GM12875 (cell line): ENCODE data around the gene PUS3.
"Not testable (repeated sequence)": the region's sequence is repeated elsewhere in the genome, so short reads cannot be mapped to it uniquely, and the experiment has no call there.

Experiments used
- H3K4me3 ChIP-seq: one replicate; pipeline ENCODE4 v1.5.1; 2011; ENCODE audit warnings: low read depth, low read length, control low read depth
- CTCF ChIP-seq: IDR thresholded peaks from 2 replicates; pipeline ENCODE4 v1.5.1; 2011; ENCODE audit warnings: low read depth, mild to moderate bottlenecking, control low read depth, inconsistent platforms, low read length, moderate library complexity, borderline replicate concordance; ENCODE audit not compliant: insufficient read depth

The PUS3 gene

GRCh38 chr11:125881291-125881690 lies 21.7 kb downstream of the PUS3 start:
- no peak for TF ChIP-seq CTCF
- no peak overlapping the region for H3K4me3 ChIP-seq

DNA sequence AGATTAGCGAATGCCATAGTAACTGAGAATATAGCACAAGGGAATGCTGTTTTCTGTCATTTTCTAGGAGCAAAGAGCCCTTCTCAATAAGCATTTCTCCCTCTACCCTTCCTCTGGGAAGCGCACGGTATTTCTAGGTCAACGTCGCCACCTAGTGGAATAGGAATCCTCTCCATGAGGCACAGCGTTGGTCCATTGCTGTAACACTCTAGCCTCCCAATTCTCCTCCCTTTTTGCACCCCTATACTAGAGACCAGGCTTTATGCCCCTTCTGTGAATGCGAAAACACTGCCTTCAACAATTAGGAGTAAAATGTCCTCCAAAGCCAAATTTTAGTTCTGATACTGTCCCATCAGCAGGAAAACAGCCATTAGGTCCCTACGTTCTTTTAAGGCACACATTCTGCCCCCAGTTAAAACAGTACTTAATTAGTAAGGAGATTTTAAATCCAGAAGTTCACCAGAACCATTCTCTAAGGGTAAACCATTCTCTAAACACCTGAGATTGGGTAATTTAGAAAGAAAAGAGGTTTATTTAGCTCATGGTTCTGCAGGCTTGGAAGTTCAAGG lies 28.4 kb downstream of the PUS3 start:
- H3K4me3 ChIP-seq, result no peak overlapping the region
- peak; percentile 68 for TF ChIP-seq CTCF

DNA sequence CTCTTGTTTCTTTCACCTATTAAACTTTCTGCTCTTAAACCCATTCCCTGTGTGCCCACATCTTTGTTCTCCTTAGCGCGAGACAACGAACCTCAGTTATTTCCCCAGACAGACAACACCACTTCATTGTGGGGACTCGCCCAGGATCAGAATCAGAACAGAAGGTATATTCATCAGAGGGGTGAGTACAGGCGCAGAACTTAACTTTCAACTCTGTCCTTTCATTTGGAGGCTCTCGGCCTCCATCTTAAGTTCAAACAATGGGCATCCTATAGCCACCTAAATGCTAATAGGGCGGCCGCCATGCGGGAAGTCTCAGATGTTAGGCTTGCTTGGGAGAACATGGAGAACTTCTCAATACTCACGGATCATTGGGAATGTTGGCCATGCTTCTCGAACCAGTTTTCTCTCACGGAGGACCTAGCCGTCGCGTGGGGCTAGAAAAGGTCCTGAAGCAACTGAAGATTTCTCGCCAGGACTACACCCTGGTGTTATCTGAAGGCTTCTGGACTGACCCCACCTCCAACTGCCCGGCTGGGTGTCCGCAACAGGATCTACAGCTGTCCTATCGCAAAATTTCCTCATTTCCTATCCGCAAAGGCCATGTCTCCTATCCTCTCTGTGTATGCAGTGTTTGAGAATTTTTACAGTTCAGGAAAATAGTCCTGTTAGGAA lies 29.0 kb downstream of the PUS3 start:
- no peak for TF ChIP-seq CTCF
- H3K4me3 ChIP-seq, result no peak overlapping the region

- no peak overlapping the region for H3K4me3 ChIP-seq
- TF ChIP-seq CTCF, result no peak
Observed at GRCh38 chr11:125872138-125872491, 30.9 kb downstream of the PUS3 start.

DNA sequence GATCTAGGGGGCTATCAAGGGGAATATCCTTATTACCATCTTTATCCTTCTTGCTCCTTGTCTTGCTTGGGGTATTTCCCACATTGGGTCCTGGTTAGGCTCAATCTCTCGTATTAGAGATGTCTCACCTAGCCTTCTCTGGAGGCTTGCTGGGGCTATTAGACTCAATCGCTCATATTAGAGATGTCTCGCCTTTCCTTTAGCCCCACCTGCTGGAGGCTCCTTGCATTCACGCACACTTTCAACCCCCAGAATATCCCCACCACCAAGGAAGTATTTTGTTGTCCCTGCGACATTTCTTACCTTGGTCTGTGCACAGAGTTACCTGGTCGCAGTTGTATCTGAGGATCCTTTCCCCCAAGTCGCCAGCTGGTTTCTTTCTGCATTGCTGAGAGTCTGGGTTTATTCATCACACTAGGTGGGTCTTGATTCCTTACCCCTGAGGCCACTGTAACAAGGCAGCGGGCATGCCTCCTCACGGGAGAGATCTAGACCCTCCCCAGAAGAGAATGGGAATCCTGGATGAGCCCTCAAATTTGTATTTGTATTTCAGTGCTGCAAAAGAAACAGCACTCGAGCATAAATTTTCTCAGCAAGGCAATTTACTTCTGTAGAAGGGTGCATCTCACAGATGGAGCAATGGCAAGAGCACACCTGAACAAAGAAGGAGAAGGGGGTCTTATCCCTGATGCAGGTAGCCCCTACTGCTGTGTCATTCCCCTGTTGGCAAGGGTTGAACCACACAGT lies 31.4 kb downstream of the PUS3 start:
- no peak overlapping the region for H3K4me3 ChIP-seq
- peak; percentile 41; the same call in 1 of the 2 replicates for TF ChIP-seq CTCF

DNA sequence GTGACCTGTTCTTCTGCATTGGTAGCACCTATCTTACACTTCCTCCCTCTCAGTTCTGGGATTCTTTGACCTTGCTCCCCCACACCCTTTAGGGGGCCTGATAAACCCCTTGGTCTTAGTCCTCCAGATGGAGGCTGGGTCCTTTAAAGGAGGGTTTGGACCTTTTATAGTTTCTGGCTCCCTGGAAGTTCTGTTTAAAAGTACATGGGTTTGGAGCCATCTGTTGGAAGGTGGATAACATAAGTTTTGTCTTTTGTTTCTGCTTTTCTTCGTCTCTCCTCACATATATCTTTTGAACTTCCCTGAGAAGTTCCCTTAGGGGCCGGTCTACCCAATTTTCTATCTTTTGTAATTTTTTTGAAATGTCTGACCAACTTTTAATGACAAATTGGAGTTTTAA lies 33.5 kb downstream of the PUS3 start:
- no peak for TF ChIP-seq CTCF
- H3K4me3 ChIP-seq, result no peak overlapping the region

DNA sequence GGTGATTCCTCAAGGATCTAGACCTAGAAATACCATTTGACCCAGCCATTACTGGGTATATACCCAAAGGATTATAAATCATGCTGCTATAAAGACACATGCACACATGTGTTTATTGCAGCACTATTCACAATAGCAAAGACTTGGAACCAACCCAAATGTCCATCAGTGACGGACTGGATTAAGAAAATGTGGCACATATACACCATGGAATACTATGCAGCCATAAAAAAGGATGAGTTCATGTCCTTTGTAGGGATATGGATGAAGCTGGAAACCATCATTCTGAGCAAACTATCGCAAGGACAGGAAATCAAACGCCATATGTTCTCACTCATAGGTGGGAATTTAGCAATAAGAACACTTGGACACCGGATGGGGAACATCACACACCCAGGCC lies 37.7 kb downstream of the PUS3 start:
- not testable (repeated sequence) for H3K4me3 ChIP-seq

- H3K4me3 ChIP-seq, result not testable (repeated sequence)
Observed at GRCh38 chr11:125862786-125863185, 40.2 kb downstream of the PUS3 start.

DNA sequence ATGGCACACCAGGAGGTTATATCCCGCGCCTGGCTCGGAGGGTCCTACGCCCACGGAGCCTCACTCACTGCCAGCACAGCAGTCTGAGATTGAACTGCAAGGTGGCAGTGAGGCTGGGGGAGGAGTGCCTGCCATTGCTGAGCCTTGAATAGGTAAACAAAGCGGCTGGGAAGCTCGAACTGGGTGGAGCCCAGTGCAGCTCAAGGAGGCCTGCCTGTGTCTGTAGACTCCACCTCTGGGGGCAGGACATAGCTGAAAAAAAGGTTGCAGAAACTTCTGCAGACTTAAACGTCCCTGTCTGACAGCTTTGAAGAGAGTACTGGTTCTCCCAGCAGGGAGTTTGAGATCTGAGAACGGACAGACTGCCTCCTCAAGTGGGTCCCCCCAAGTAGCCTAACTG lies 45.3 kb downstream of the PUS3 start:
- H3K4me3 ChIP-seq, result not testable (repeated sequence)
